ENCODE results near the gene TREX2. TPM values are rescaled to one million over a fixed set of nuclear protein-coding genes. Genes with fewer than 3 reads are reported as not detected.

Gene TREX2
- polyA plus RNA-seq, 1 donor from 2014 or later, result not detected

GRCh38 chrX:153408871-153409351, 36.9 kb downstream of the TREX2 start:
- Histone ChIP-seq H3K27ac (ENCODE audit: low read length) (no peak overlapping the region), H3K9me3 (ENCODE audit: low read length) (no peaks in the 10 kb centered on the region), H3K9ac (ENCODE audit: low read length) (no peak overlapping the region), H3F3A (ENCODE audit: insufficient read depth, low read length, poor library complexity, severe bottlenecking) (no peaks in the 10 kb centered on the region), H3K4me3 (ENCODE audit: low read length) (no peak overlapping the region), H3K79me2 (replicated peaks; ENCODE audit: insufficient read depth, low read length) (no peaks in the 10 kb centered on the region), H3K9me2 (ENCODE audit: insufficient read depth, low read length) (no peaks in the 10 kb centered on the region), H3K4me2 (ENCODE audit: low read length) (no peak overlapping the region), H4K20me1 (ENCODE audit: insufficient read depth) (no peaks in the 10 kb centered on the region), H3K27me3 (ENCODE audit: insufficient read depth, low read depth, low read length) (no peaks in the 10 kb centered on the region), H2AFZ (ENCODE audit: low read depth, low read length) (no peak overlapping the region), H3K36me3 (ENCODE audit: insufficient read depth, low read length) (no peaks in the 10 kb centered on the region)
- no peak for TF ChIP-seq TAF1 (IDR thresholded peaks at IDR 0.05; ENCODE audit: low read depth)
- no peak for TF ChIP-seq EP300 (conservative IDR thresholded peaks at IDR 0.05; ENCODE audit: poor library complexity, severe bottlenecking)
- TF ChIP-seq CTCF (IDR thresholded peaks at IDR 0.05; ENCODE audit: poor library complexity, severe bottlenecking), result no peak
- no peak for TF ChIP-seq REST (IDR thresholded peaks at IDR 0.05; ENCODE audit: borderline replicate concordance)
- TF ChIP-seq MXI1 (conservative IDR thresholded peaks at IDR 0.05; ENCODE audit: poor library complexity, severe bottlenecking), result no peak
- TF ChIP-seq POLR2AphosphoS5 (IDR thresholded peaks at IDR 0.05), result no peak
- TF ChIP-seq SMC3 (conservative IDR thresholded peaks at IDR 0.05; ENCODE audit: poor library complexity), result no peak
- no peak for TF ChIP-seq EZH2 (IDR thresholded peaks at IDR 0.05; ENCODE audit: borderline replicate concordance, insufficient read depth, low read length, poor library complexity, severe bottlenecking)
- TF ChIP-seq RAD21 (conservative IDR thresholded peaks at IDR 0.05), result no peak

- no peaks in the 10 kb centered on the region for H3K36me3 ChIP-seq (ENCODE audit: insufficient read depth, low read length)
- H3K9ac ChIP-seq (ENCODE audit: low read length), result no peak overlapping the region
- no peaks in the 10 kb centered on the region for H4K20me1 ChIP-seq (ENCODE audit: insufficient read depth)
These were observed 37.6 kb downstream of the TREX2 start for GRCh38 chrX:153408221-153408721.

More at GRCh38 chrX:153408221-153408721, 37.6 kb downstream of the TREX2 start:
- Histone ChIP-seq H3K9me3 (ENCODE audit: low read length) (no peaks in the 10 kb centered on the region), H3K4me2 (ENCODE audit: low read length) (no peak overlapping the region), H3K9me2 (ENCODE audit: insufficient read depth, low read length) (no peaks in the 10 kb centered on the region), H3K79me2 (replicated peaks; ENCODE audit: insufficient read depth, low read length) (no peaks in the 10 kb centered on the region), H3K4me3 (ENCODE audit: low read length) (no peak overlapping the region), H3K27ac (ENCODE audit: low read length) (no peak overlapping the region), H3F3A (ENCODE audit: insufficient read depth, low read length, poor library complexity, severe bottlenecking) (no peaks in the 10 kb centered on the region), H3K27me3 (ENCODE audit: insufficient read depth, low read depth, low read length) (no peaks in the 10 kb centered on the region), H2AFZ (ENCODE audit: low read depth, low read length) (no peak overlapping the region)
- no peak for TF ChIP-seq POLR2AphosphoS5 (IDR thresholded peaks at IDR 0.05)
- no peak for TF ChIP-seq TAF1 (IDR thresholded peaks at IDR 0.05; ENCODE audit: low read depth)
- no peak for TF ChIP-seq EP300 (conservative IDR thresholded peaks at IDR 0.05; ENCODE audit: poor library complexity, severe bottlenecking)
- TF ChIP-seq REST (IDR thresholded peaks at IDR 0.05; ENCODE audit: borderline replicate concordance), result no peak
- no peak for TF ChIP-seq EZH2 (IDR thresholded peaks at IDR 0.05; ENCODE audit: borderline replicate concordance, insufficient read depth, low read length, poor library complexity, severe bottlenecking)
- no peak for TF ChIP-seq SMC3 (conservative IDR thresholded peaks at IDR 0.05; ENCODE audit: poor library complexity)
- TF ChIP-seq RAD21 (conservative IDR thresholded peaks at IDR 0.05), result no peak
- TF ChIP-seq MXI1 (conservative IDR thresholded peaks at IDR 0.05; ENCODE audit: poor library complexity, severe bottlenecking), result no peak
- no peak for TF ChIP-seq CTCF (IDR thresholded peaks at IDR 0.05; ENCODE audit: poor library complexity, severe bottlenecking)
